Hepatocyte (in vitro differentiated cells): ENCODE results near the gene OR8B2.

Source experiments
- EZH2 ChIP-seq: fragments of 200-600 bp; sonication (generic); IDR thresholded peaks from 2 replicates; pipeline ENCODE4 v1.6.1; 2016; ENCODE audit warnings: antibody characterized with exemption, mild to moderate bottlenecking, borderline replicate concordance
- EZH2phosphoT487 ChIP-seq: fragments of 200-600 bp; sonication (generic); IDR thresholded peaks from one replicate; pipeline ENCODE4 v1.6.1; 2018; ENCODE audit warnings: antibody characterized with exemption, mild to moderate bottlenecking, low read depth, moderate library complexity; ENCODE audit not compliant: unreplicated experiment, severe bottlenecking
- TF ChIP-seq, protein P1 (sequence below): fragments of 200-600 bp; sonication (generic); IDR thresholded peaks from 2 replicates; pipeline ENCODE4 v1.5.1; 2016; ENCODE audit warnings: antibody characterized with exemption, mild to moderate bottlenecking; ENCODE audit not compliant: poor library complexity

DNA sequence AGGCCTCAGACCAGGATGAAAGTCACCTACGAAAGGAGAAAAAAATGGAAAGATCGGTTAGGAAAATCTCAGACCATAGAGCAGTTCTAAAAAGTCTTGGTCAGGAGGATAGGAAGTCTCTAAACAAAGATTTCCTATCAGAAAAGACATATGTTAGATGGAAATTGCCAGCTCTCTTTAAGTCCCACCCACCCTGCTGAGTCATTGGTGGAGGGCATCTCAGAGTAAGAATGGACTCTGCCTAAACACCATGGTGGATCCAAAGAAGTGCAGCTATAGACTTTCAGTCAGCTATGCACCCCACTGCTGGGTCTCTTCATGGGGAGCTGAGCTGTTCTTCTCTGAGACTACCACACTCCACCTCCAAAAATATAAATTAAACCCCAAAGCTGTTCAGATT, 3.7 kb downstream of the OR8B2 start:
- TF ChIP-seq EZH2phosphoT487 (no peak), EZH2 (no peak)
- TF ChIP-seq, protein P1, sequence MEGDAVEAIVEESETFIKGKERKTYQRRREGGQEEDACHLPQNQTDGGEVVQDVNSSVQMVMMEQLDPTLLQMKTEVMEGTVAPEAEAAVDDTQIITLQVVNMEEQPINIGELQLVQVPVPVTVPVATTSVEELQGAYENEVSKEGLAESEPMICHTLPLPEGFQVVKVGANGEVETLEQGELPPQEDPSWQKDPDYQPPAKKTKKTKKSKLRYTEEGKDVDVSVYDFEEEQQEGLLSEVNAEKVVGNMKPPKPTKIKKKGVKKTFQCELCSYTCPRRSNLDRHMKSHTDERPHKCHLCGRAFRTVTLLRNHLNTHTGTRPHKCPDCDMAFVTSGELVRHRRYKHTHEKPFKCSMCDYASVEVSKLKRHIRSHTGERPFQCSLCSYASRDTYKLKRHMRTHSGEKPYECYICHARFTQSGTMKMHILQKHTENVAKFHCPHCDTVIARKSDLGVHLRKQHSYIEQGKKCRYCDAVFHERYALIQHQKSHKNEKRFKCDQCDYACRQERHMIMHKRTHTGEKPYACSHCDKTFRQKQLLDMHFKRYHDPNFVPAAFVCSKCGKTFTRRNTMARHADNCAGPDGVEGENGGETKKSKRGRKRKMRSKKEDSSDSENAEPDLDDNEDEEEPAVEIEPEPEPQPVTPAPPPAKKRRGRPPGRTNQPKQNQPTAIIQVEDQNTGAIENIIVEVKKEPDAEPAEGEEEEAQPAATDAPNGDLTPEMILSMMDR: no peak
